Measurements from ENCODE around the gene CHCHD6.

CHCHD6 gene

GRCh38 chr3:126985132-126985985, 281.3 kb downstream of the CHCHD6 start:
- H3K27me3 Mint-ChIP-seq, result peaks cover 3% of the 10 kb centered on the region
- H3K4me3 Mint-ChIP-seq, result no peak overlapping the region
- peaks cover 34% of the 10 kb centered on the region for H3K4me1 Mint-ChIP-seq
- ATAC-seq, result no peak
- no peak overlapping the region for H3K27ac Mint-ChIP-seq
- H3K36me3 Mint-ChIP-seq, result peaks cover 6% of the 10 kb centered on the region
- H3K9me3 Mint-ChIP-seq, result no peaks in the 10 kb centered on the region

GRCh38 chr3:126986001-126986400, 282.0 kb downstream of the CHCHD6 start:
- no peak overlapping the region for H3K4me3 Mint-ChIP-seq

GRCh38 chr3:126987129-126987528, 283.1 kb downstream of the CHCHD6 start:
- Mint-ChIP-seq H3K27ac (no peak overlapping the region), H3K4me1 (peaks cover 16% of the 10 kb centered on the region), H3K27me3 (no peaks in the 10 kb centered on the region), H3K36me3 (peaks cover 14% of the 10 kb centered on the region), H3K9me3 (no peaks in the 10 kb centered on the region), H3K4me3 (no peak overlapping the region)
- no peak for ATAC-seq

More at GRCh38 chr3:126986001-126986400, 282.0 kb downstream of the CHCHD6 start:
- Mint-ChIP-seq H3K4me1 (peaks cover 28% of the 10 kb centered on the region), H3K27ac (no peak overlapping the region), H3K9me3 (no peaks in the 10 kb centered on the region), H3K36me3 (peaks cover 11% of the 10 kb centered on the region), H3K27me3 (no peaks in the 10 kb centered on the region)
- no peak for ATAC-seq

- Mint-ChIP-seq H3K4me1 (peaks cover 12% of the 10 kb centered on the region), H3K9me3 (no peaks in the 10 kb centered on the region), H3K36me3 (peaks cover 14% of the 10 kb centered on the region), H3K27me3 (no peaks in the 10 kb centered on the region), H3K27ac (no peak overlapping the region), H3K4me3 (no peak overlapping the region)
- ATAC-seq, result no peak
Measured at GRCh38 chr3:126987596-126987995, 283.6 kb downstream of the CHCHD6 start.

GRCh38 chr3:126988451-126989021, 284.5 kb downstream of the CHCHD6 start:
- no peaks in the 10 kb centered on the region for H3K9me3 Mint-ChIP-seq
- no peak overlapping the region for H3K4me3 Mint-ChIP-seq
- no peaks in the 10 kb centered on the region for H3K27me3 Mint-ChIP-seq
- H3K36me3 Mint-ChIP-seq, result peaks cover 18% of the 10 kb centered on the region
- peaks cover 12% of the 10 kb centered on the region for H3K4me1 Mint-ChIP-seq
- ATAC-seq, result no peak
- no peak overlapping the region for H3K27ac Mint-ChIP-seq

GRCh38 chr3:126989316-126990023, 285.4 kb downstream of the CHCHD6 start:
- H3K27ac Mint-ChIP-seq, result no peak overlapping the region
- H3K36me3 Mint-ChIP-seq, result peaks cover 24% of the 10 kb centered on the region
- H3K4me1 Mint-ChIP-seq, result peaks cover 16% of the 10 kb centered on the region
- no peak for ATAC-seq
- H3K9me3 Mint-ChIP-seq, result no peaks in the 10 kb centered on the region
- no peaks in the 10 kb centered on the region for H3K27me3 Mint-ChIP-seq
- no peak overlapping the region for H3K4me3 Mint-ChIP-seq

- H3K27ac Mint-ChIP-seq, result no peak overlapping the region
- no peak for ATAC-seq
- H3K27me3 Mint-ChIP-seq, result no peaks in the 10 kb centered on the region
- peaks cover 21% of the 10 kb centered on the region for H3K4me1 Mint-ChIP-seq
- no peak overlapping the region for H3K4me3 Mint-ChIP-seq
- H3K9me3 Mint-ChIP-seq, result no peaks in the 10 kb centered on the region
- peaks cover 24% of the 10 kb centered on the region for H3K36me3 Mint-ChIP-seq
Measured at GRCh38 chr3:126990024-126990700, 286.1 kb downstream of the CHCHD6 start.

- Mint-ChIP-seq H3K4me3 (no peak overlapping the region), H3K27me3 (no peaks in the 10 kb centered on the region), H3K27ac (no peak overlapping the region), H3K9me3 (no peaks in the 10 kb centered on the region), H3K4me1 (peaks cover 26% of the 10 kb centered on the region), H3K36me3 (peaks cover 24% of the 10 kb centered on the region)
- ATAC-seq, result no peak
Measured at GRCh38 chr3:126990890-126991289, 286.9 kb downstream of the CHCHD6 start.

GRCh38 chr3:126991366-126992200, 287.5 kb downstream of the CHCHD6 start:
- Mint-ChIP-seq H3K9me3 (no peaks in the 10 kb centered on the region), H3K4me3 (no peak overlapping the region), H3K27me3 (no peaks in the 10 kb centered on the region), H3K27ac (no peak overlapping the region), H3K4me1 (peaks cover 22% of the 10 kb centered on the region), H3K36me3 (peaks cover 24% of the 10 kb centered on the region)
- no peak for ATAC-seq

GRCh38 chr3:126992216-126992615, 288.2 kb downstream of the CHCHD6 start:
- H3K4me1 Mint-ChIP-seq, result peaks cover 20% of the 10 kb centered on the region
- peaks cover 25% of the 10 kb centered on the region for H3K36me3 Mint-ChIP-seq
- H3K27ac Mint-ChIP-seq, result no peak overlapping the region
- no peaks in the 10 kb centered on the region for H3K9me3 Mint-ChIP-seq
- no peak overlapping the region for H3K4me3 Mint-ChIP-seq
- ATAC-seq, result no peak
- no peaks in the 10 kb centered on the region for H3K27me3 Mint-ChIP-seq

- no peaks in the 10 kb centered on the region for H3K27me3 Mint-ChIP-seq
- H3K27ac Mint-ChIP-seq, result no peak overlapping the region
- no peak overlapping the region for H3K4me3 Mint-ChIP-seq
- no peak for ATAC-seq
- peaks cover 31% of the 10 kb centered on the region for H3K36me3 Mint-ChIP-seq
- H3K4me1 Mint-ChIP-seq, result peaks cover 24% of the 10 kb centered on the region
- H3K9me3 Mint-ChIP-seq, result no peaks in the 10 kb centered on the region
Measured at GRCh38 chr3:126992776-126993175, 288.7 kb downstream of the CHCHD6 start.

- Mint-ChIP-seq H3K4me1 (peaks cover 30% of the 10 kb centered on the region), H3K27ac (no peak overlapping the region), H3K27me3 (no peaks in the 10 kb centered on the region), H3K36me3 (peaks cover 37% of the 10 kb centered on the region), H3K9me3 (no peaks in the 10 kb centered on the region), H3K4me3 (no peak overlapping the region)
- ATAC-seq, result no peak
Measured at GRCh38 chr3:126993436-126993835, 289.4 kb downstream of the CHCHD6 start.

GRCh38 chr3:126994661-126995245, 290.7 kb downstream of the CHCHD6 start:
- no peak for ATAC-seq
- peak overlapping the region; percentile 5 for H3K27ac Mint-ChIP-seq
- peaks cover 31% of the 10 kb centered on the region for H3K36me3 Mint-ChIP-seq
- peaks cover 30% of the 10 kb centered on the region for H3K4me1 Mint-ChIP-seq
- H3K4me3 Mint-ChIP-seq, result no peak overlapping the region
- H3K27me3 Mint-ChIP-seq, result no peaks in the 10 kb centered on the region
- H3K9me3 Mint-ChIP-seq, result no peaks in the 10 kb centered on the region

GRCh38 chr3:126995254-126995780, 291.3 kb downstream of the CHCHD6 start:
- peak overlapping the region; percentile 5 for H3K27ac Mint-ChIP-seq

More at GRCh38 chr3:126995254-126995780, 291.3 kb downstream of the CHCHD6 start:
- Mint-ChIP-seq H3K4me1 (peaks cover 30% of the 10 kb centered on the region), H3K4me3 (no peak overlapping the region), H3K9me3 (no peaks in the 10 kb centered on the region), H3K27me3 (no peaks in the 10 kb centered on the region), H3K36me3 (peaks cover 31% of the 10 kb centered on the region)
- ATAC-seq, result no peak

Data from stimulated activated memory B cell treated with anti-CD40 and anti-IgM and Interleukin-4, amounts not matched to agents 10 μg/mL and 1 μg/mL and 100 μg/mL, for 72 hours (primary cell).